HepG2 (cell line): Measurements from ENCODE around the gene DAG1. TPM values are rescaled to one million over a fixed set of nuclear protein-coding genes. Genes with fewer than 3 reads are reported as not detected.

ENCODE experiments used
- CTCF ChIP-seq: sonication (generic); formaldehyde crosslinking; IDR thresholded peaks from 2 replicates; pipeline ENCODE4 v1.5.0; 2020; ENCODE audit warnings: mild to moderate bottlenecking, missing genetic modification reagents, moderate library complexity
- HNF4A ChIP-seq: sonication (generic); formaldehyde crosslinking; IDR thresholded peaks from 2 replicates; pipeline ENCODE4 v1.4.0; 2020; ENCODE audit warnings: missing genetic modification reagents
- MAX ChIP-seq: IDR thresholded peaks from 2 replicates; pipeline ENCODE4 v1.6.1; 2012; ENCODE audit warnings: inconsistent platforms
- MTF2 ChIP-seq: sonication (generic); formaldehyde crosslinking; IDR thresholded peaks from 2 replicates; pipeline ENCODE4 v1.5.0; 2020; ENCODE audit warnings: missing genetic modification reagents, borderline replicate concordance
- PLRG1 ChIP-seq: fragments of 450-650 bp; conservative IDR thresholded peaks from 2 replicates; pipeline ENCODE4 v1.6.1; 2016
- RNF219 ChIP-seq: sonication (generic); formaldehyde crosslinking; IDR thresholded peaks from 2 replicates; pipeline ENCODE4 v1.5.0; 2020; ENCODE audit warnings: mild to moderate bottlenecking, missing genetic modification reagents
- SALL1 ChIP-seq: sonication (generic); formaldehyde crosslinking; IDR thresholded peaks from 2 replicates; pipeline ENCODE4 v1.8.0; 2022; ENCODE audit warnings: mild to moderate bottlenecking, missing genetic modification reagents
- SNRNP70 ChIP-seq: fragments of 200-400 bp; formaldehyde crosslinking; IDR thresholded peaks from 2 replicates; pipeline ENCODE4 v1.6.1; 2017; ENCODE audit warnings: mild to moderate bottlenecking, low read depth, low read length, moderate library complexity
- SOX6 ChIP-seq, 2 experiments: fragments of 450-650 bp in 1 of 2; sonication (generic) in 1 of 2; formaldehyde crosslinking in 1 of 2; IDR thresholded peaks; 2 replicates each; pipeline versions ENCODE4 v1.4.0 to v1.6.1; 2017 to 2020; ENCODE audit warnings: antibody characterized with exemption in 1 of 2, mild to moderate bottlenecking in 1 of 2, missing genetic modification reagents in 1 of 2
- ZBTB3 ChIP-seq: sonication (generic); formaldehyde crosslinking; IDR thresholded peaks from 2 replicates; pipeline ENCODE4 v1.4.0; 2020; ENCODE audit warnings: low read depth, mild to moderate bottlenecking, moderate library complexity, missing genetic modification reagents, borderline replicate concordance
- ZNF280D ChIP-seq: sonication (generic); formaldehyde crosslinking; IDR thresholded peaks from 2 replicates; pipeline ENCODE4 v1.5.1; 2020; ENCODE audit warnings: mild to moderate bottlenecking, missing genetic modification reagents
- ZNF460 ChIP-seq: sonication (generic); formaldehyde crosslinking; IDR thresholded peaks from 2 replicates; pipeline ENCODE4 v1.5.1; 2020; ENCODE audit warnings: missing genetic modification reagents, mild to moderate bottlenecking, borderline replicate concordance
- ZNF562 ChIP-seq: sonication (generic); formaldehyde crosslinking; IDR thresholded peaks from 2 replicates; pipeline ENCODE4 v1.8.0; 2022; ENCODE audit warnings: missing genetic modification reagents, borderline replicate concordance
- ZNF790 ChIP-seq: sonication (generic); formaldehyde crosslinking; IDR thresholded peaks from 2 replicates; pipeline ENCODE4 v1.8.0; 2022; ENCODE audit warnings: missing genetic modification reagents, mild to moderate bottlenecking, borderline replicate concordance
- ZNF839 ChIP-seq: sonication (generic); formaldehyde crosslinking; IDR thresholded peaks from 2 replicates; pipeline ENCODE4 v1.4.0; 2020; ENCODE audit warnings: missing genetic modification reagents, mild to moderate bottlenecking, borderline replicate concordance
- ZNF850 ChIP-seq: sonication (generic); formaldehyde crosslinking; conservative IDR thresholded peaks from 2 replicates; pipeline ENCODE4 v1.9.0; 2021; ENCODE audit warnings: mild to moderate bottlenecking, missing genetic modification reagents
- polyA plus RNA-seq, 8 experiments: library from polyadenylated mRNA; depleted of rRNA in 3 of 8; stranded (reverse) in 7 of 8; unstranded in 1 of 8; fragments of >200 nt; fragmentation: Illumina TruSeq in 4 of 8; extraction: Trizol in 4 of 8; gene quantifications; 2 replicates each; pipeline versions ENCODE4 v1.2.1 to v1.2.3, GENCODE V29; 2011 to 2016; ENCODE audit warnings: low read depth in 4 of 8, missing spikeins in 1 of 8, mixed read lengths in 1 of 8; ENCODE audit not compliant: insufficient read depth in 1 of 8
- total RNA-seq, 5 experiments: library from RNA; depleted of rRNA; stranded (reverse); fragments of >200 nt; fragmentation: Illumina TruSeq; extraction: Trizol; gene quantifications; 2 replicates each; pipeline ENCODE4 v1.2.3, GENCODE V29; 2016; ENCODE audit warnings: low read depth in 1 of 5
- TF ChIP-seq, protein P1 (sequence below): IDR thresholded peaks from 2 replicates; pipeline ENCODE4 v1.6.1; 2016; ENCODE audit warnings: mild to moderate bottlenecking, missing biosample characterization, missing genetic modification reagents

The DAG1 gene
- total and polyA plus RNA-seq, 2 of the 13 experiments (the other 11 are each of a cell fraction or from before 2014, with no cell fraction given) = 47.3 to 50.4 TPM

- TF ChIP-seq, protein P1, sequence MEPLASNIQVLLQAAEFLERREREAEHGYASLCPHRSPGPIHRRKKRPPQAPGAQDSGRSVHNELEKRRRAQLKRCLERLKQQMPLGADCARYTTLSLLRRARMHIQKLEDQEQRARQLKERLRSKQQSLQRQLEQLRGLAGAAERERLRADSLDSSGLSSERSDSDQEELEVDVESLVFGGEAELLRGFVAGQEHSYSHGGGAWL (CRISPR knock-in tag) = no peak
- peak; percentile 31; the same call in 1 of the 2 replicates for TF ChIP-seq MAX
- TF ChIP-seq SOX6 (IDR thresholded peaks at IDR 0.05) = no peak
- TF ChIP-seq SOX6 (CRISPR knock-in tag; IDR thresholded peaks at IDR 0.05) = no peak
- no peak for TF ChIP-seq ZNF790
- no peak for TF ChIP-seq PLRG1
- TF ChIP-seq ZNF280D (CRISPR knock-in tag) = 0 out of 2 replicates have a peak, but pooled peaks have one; percentile 59
- TF ChIP-seq ZBTB3 (CRISPR knock-in tag) = peak; percentile 88; the same call in 1 of the 2 replicates
- TF ChIP-seq ZNF839 = no peak
- TF ChIP-seq CTCF (CRISPR knock-in tag) = no peak
- TF ChIP-seq RNF219 (CRISPR knock-in tag) = no peak
- TF ChIP-seq HNF4A (CRISPR knock-in tag) = peak; percentile 83
- TF ChIP-seq SALL1 (CRISPR knock-in tag) = peak; percentile 37; the same call in 1 of the 2 replicates
- no peak for TF ChIP-seq ZNF850 (CRISPR knock-in tag)
- peak; percentile 93 for TF ChIP-seq ZNF460
- no peak for TF ChIP-seq MTF2
- no peak for TF ChIP-seq SNRNP70
- no peak for TF ChIP-seq ZNF562 (CRISPR knock-in tag)
Measured at GRCh38 chr3:49498648-49499047, 28.6 kb downstream of the DAG1 start (continued).
